ENCODE results near the gene NEIL3. TPM values are rescaled to one million over a fixed set of nuclear protein-coding genes. Genes with fewer than 3 reads are reported as not detected.

Gene NEIL3
- total RNA-seq, 4 donors from 2014 or later, result 0.59 TPM; not detected in 3

GRCh38 chr4:177351622-177352244 lies 42.1 kb downstream of the NEIL3 start:
- Histone ChIP-seq H3K27me3 (no peaks in the 10 kb centered on the region), H3K9me3 (no peaks in the 10 kb centered on the region), H3K36me3 (no peaks in the 10 kb centered on the region), H3K4me3 (replicated peaks in 1 of 3) (no peak overlapping the region), H3K4me1 (no peaks in the 10 kb centered on the region), H3K27ac (no peak overlapping the region)
- TF ChIP-seq CTCF (IDR thresholded peaks at IDR 0.05) (no peak), POLR2A (IDR thresholded peaks at IDR 0.05) (no peak)
- intact Hi-C loops (cut with DNase I), result no loop called here
- DNase-seq, result no peak
- 90 to 93% methylated on average over 5 of the region's 5 CpGs for WGBS, 2 donors

GRCh38 chr4:177356206-177356605 lies 46.5 kb downstream of the NEIL3 start:
- Histone ChIP-seq H3K27me3 (no peaks in the 10 kb centered on the region), H3K36me3 (no peaks in the 10 kb centered on the region), H3K4me3 (replicated peaks in 1 of 3) (no peak overlapping the region), H3K4me1 (no peaks in the 10 kb centered on the region), H3K27ac (no peak overlapping the region), H3K9me3 (no peaks in the 10 kb centered on the region)
- no peak for DNase-seq
- TF ChIP-seq CTCF (IDR thresholded peaks at IDR 0.05) (no peak), POLR2A (IDR thresholded peaks at IDR 0.05) (no peak)
- intact Hi-C loops (cut with DNase I), result no loop called here

- no peak for TF ChIP-seq POLR2A (IDR thresholded peaks at IDR 0.05)
- no peak for TF ChIP-seq CTCF (IDR thresholded peaks at IDR 0.05)
- H3K36me3 ChIP-seq, result no peaks in the 10 kb centered on the region
- no peak overlapping the region for H3K27ac ChIP-seq
- no peaks in the 10 kb centered on the region for H3K9me3 ChIP-seq
- H3K4me3 ChIP-seq (replicated peaks in 1 of 3), result no peak overlapping the region
- intact Hi-C loops (cut with DNase I), result no loop called here
- DNase-seq, result no peak
- H3K4me1 ChIP-seq, result no peaks in the 10 kb centered on the region
- WGBS, 2 donors, result 94 to 95% methylated on average over 7 of the region's 7 CpGs
- H3K27me3 ChIP-seq, result no peaks in the 10 kb centered on the region
Measured at GRCh38 chr4:177356921-177357320, 47.2 kb downstream of the NEIL3 start.

- WGBS, 2 donors, result 90 to 91% methylated on average over 3 of the region's 3 CpGs
- Histone ChIP-seq H3K4me1 (no peaks in the 10 kb centered on the region), H3K9me3 (no peaks in the 10 kb centered on the region), H3K36me3 (no peaks in the 10 kb centered on the region), H3K27me3 (no peaks in the 10 kb centered on the region), H3K27ac (no peak overlapping the region), H3K4me3 (replicated peaks in 1 of 3) (no peak overlapping the region)
- intact Hi-C loops (cut with DNase I), result no loop called here
- DNase-seq, result no peak
- TF ChIP-seq POLR2A (IDR thresholded peaks at IDR 0.05) (no peak), CTCF (IDR thresholded peaks at IDR 0.05) (no peak)
Measured at GRCh38 chr4:177367336-177367735, 57.7 kb downstream of the NEIL3 start.

GRCh38 chr4:177369372-177369771 lies 59.7 kb downstream of the NEIL3 start:
- TF ChIP-seq CTCF (IDR thresholded peaks at IDR 0.05), result no peak
- TF ChIP-seq POLR2A (IDR thresholded peaks at IDR 0.05), result no peak
- Histone ChIP-seq H3K27me3 (no peaks in the 10 kb centered on the region), H3K9me3 (no peaks in the 10 kb centered on the region), H3K27ac (no peak overlapping the region), H3K4me1 (no peaks in the 10 kb centered on the region), H3K4me3 (replicated peaks in 1 of 3) (no peak overlapping the region), H3K36me3 (no peaks in the 10 kb centered on the region)
- 95 to 96% methylated on average over 5 of the region's 5 CpGs for WGBS, 2 donors
- no peak for DNase-seq
- intact Hi-C loops (cut with DNase I), result no loop called here
